Stimulated activated CD8-positive, alpha-beta memory T cell treated with anti-CD3 and anti-CD28 coated beads, Interleukin-7, amount 100 ng/mL, for 48 hours (primary cell): ENCODE results near the gene CCDC74B.
"Not testable (repeated sequence)": the region's sequence is repeated elsewhere in the genome, so short reads cannot be mapped to it uniquely, and the experiment has no call there.

ENCODE experiments used
- DNase-seq, 2 donors: peaks; one replicate each; pipeline ENCODE4 v3.0.0-alpha.2; 2020; ENCODE audit warnings: low read depth in 1 of 2; ENCODE audit errors: extremely low read depth in 1 of 2

The CCDC74B gene

DNA sequence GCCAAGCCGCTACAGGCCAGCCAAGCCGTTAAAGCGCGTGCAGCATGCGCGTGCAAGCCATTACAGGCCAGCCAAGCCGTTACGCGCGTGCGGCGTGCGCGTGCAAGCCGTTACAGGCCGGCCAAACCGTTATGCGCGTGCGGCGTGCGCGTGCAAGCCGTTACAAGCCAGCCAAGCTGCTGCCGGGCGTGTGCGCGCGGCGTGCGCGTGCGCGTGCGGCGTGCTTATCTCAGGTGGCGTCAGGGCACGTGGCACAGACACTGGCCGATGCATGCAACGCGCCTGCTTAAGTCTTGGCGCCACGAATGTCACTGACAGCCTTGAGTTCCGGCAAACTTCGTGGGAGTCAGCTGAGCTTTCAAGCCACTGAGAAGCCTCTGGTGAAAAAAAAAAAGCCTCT, 24.0 kb downstream of the CCDC74B start:
- not testable (repeated sequence) for DNase-seq

DNA sequence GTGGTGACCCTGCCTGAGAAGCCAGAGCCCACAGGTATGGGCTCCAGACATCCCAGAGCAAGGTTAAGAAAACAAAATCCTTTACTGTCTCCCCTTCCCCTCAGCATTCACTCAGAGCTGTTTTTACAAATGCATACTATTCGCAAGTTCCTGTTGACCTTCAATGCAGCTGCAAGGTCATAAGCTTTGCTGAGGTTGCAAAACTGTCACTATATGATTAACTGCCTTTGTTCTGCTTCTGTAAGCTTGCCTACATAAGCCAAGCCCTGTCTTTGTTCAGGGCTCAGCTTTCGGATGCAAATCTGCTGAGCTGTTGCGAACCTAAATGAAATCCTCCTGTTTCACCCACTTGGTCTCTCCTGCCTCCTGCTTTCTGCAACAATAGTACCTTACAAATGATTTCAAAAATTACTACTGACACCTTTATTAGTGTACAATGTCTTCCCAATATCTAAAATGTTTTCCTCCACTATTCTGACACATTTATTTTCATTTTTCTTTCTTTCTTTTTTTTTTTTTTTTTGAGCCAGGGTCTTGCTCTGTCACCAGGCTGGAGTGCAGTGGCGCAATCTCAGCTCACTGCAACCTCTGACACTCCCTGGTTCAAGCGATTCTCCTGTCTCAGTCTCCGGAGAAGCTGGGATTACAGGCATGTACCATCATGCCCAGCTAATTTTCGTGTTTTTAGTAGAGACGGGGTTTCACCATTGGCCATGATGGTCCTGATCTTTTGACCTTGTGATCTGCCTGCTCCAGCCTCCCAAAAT, 42.1 kb downstream of the CCDC74B start:
- DNase-seq = not testable (repeated sequence)
